ENCODE data around the gene MS4A13. TPM values are rescaled to one million over a fixed set of nuclear protein-coding genes. Genes with fewer than 3 reads are reported as not detected.

The MS4A13 gene
- polyA plus RNA-seq, 1 of the 3 experiments (the other 2 are of a cell fraction) = not detected

- ChIA-PET POLR2A (no interaction called here), CTCF (no interaction called here)
- no peaks in the 10 kb centered on the region for H3K27me3 ChIP-seq (ENCODE audit: insufficient read depth)
- no peak overlapping the region for H3K9ac ChIP-seq
- DNase-seq = no peak
- H3K4me1 ChIP-seq (ENCODE audit: control insufficient read depth in 1 of 2, insufficient read depth in 2 of 2, low read depth in 1 of 2, low read length in 1 of 2) = no peaks in the 10 kb centered on the region
- no peaks in the 10 kb centered on the region for H4K20me1 ChIP-seq (ENCODE audit: insufficient read depth)
- no peaks in the 10 kb centered on the region for H3K79me2 ChIP-seq (ENCODE audit: insufficient read depth)
- H3K4me3 ChIP-seq (ENCODE audit: low read depth in 2 of 2, low read length in 1 of 2) = no peak overlapping the region
- TF ChIP-seq SIN3A (IDR thresholded peaks at IDR 0.05; ENCODE audit: borderline replicate concordance, low read depth, low read length) (no peak), MEF2A (IDR thresholded peaks at IDR 0.05; ENCODE audit: borderline replicate concordance, low read depth) (no peak), JUND (IDR thresholded peaks at IDR 0.05) (no peak), TCF12 (IDR thresholded peaks at IDR 0.05) (no peak), TEAD4 (IDR thresholded peaks at IDR 0.05; ENCODE audit: borderline replicate concordance, insufficient read depth) (no peak), ELF1 (IDR thresholded peaks at IDR 0.05) (no peak), RAD21 (IDR thresholded peaks at IDR 0.05; ENCODE audit: low read length) (no peak), RXRA (IDR thresholded peaks at IDR 0.05; ENCODE audit: borderline replicate concordance, low read depth) (no peak), CHD2 (IDR thresholded peaks at IDR 0.05; ENCODE audit: low read length, partially characterized antibody) (no peak), EP300 (IDR thresholded peaks at IDR 0.05; ENCODE audit: borderline replicate concordance in 1 of 2, low read depth in 1 of 2, low read length in 1 of 2) (no peak), SMC3 (IDR thresholded peaks at IDR 0.05; ENCODE audit: low read depth, low read length) (no peak), MAX (IDR thresholded peaks at IDR 0.05; ENCODE audit: low read depth) (no peak), GABPA (IDR thresholded peaks at IDR 0.05; ENCODE audit: low read depth) (no peak), USF2 (IDR thresholded peaks at IDR 0.05; ENCODE audit: borderline replicate concordance, low read depth, low read length) (no peak), ZBTB33 (IDR thresholded peaks at IDR 0.05; ENCODE audit: borderline replicate concordance, low read depth) (no peak), YY1 (IDR thresholded peaks at IDR 0.05; ENCODE audit: low read depth) (no peak), TAF1 (IDR thresholded peaks at IDR 0.05; ENCODE audit: borderline replicate concordance, low read depth, low read length) (no peak), FOSL2 (IDR thresholded peaks at IDR 0.05; ENCODE audit: borderline replicate concordance, low read depth) (no peak), RCOR1 (IDR thresholded peaks at IDR 0.05; ENCODE audit: low read length) (no peak), NRF1 (IDR thresholded peaks at IDR 0.05; ENCODE audit: low read depth, low read length) (no peak)
- H3K9me2 ChIP-seq = no peaks in the 10 kb centered on the region
- no peaks in the 10 kb centered on the region for H3K36me3 ChIP-seq (replicated peaks in 1 of 2; ENCODE audit: control insufficient read depth in 1 of 2, insufficient read depth in 2 of 2, low read length in 1 of 2)
- H3K4me2 ChIP-seq = no peak overlapping the region
- no peaks in the 10 kb centered on the region for H3K9me3 ChIP-seq
- H3F3A ChIP-seq (replicated peaks; ENCODE audit: insufficient read depth) = no peaks in the 10 kb centered on the region
- no peak overlapping the region for H3K27ac ChIP-seq (ENCODE audit: low read depth in 2 of 2, low read length in 1 of 2)
- WGBS (ENCODE audit: low lambda C conversion rate) = 8% methylated on average over 5 of the region's 5 CpGs
- H2AFZ ChIP-seq (ENCODE audit: low read depth) = no peak overlapping the region
Observed at GRCh38 chr11:60566776-60567175, 51.6 kb downstream of the MS4A13 start.
